Right atrium auricular region (tissue), 2 donors: Measurements from ENCODE around the gene AJM1. TPM values are rescaled to one million over a fixed set of nuclear protein-coding genes. Genes with fewer than 3 reads are reported as not detected.
"Not testable (repeated sequence)": the region's sequence is repeated elsewhere in the genome, so short reads cannot be mapped to it uniquely, and the experiment has no call there.

Experiments used
- DNase-seq: peaks from one replicate; pipeline ENCODE4 v3.0.0-alpha.2; 2019; ENCODE audit warnings: low spot score
- H3K27ac ChIP-seq, 2 donors: fragments of 200-600 bp; sonication (generic); 1 replicate in 1 of 2; 2 replicates in 1 of 2; pipeline ENCODE4 v1.5.1; 2016 to 2019
- H3K27me3 ChIP-seq, 2 donors: fragments of 200-600 bp; sonication (generic); one replicate each; pipeline versions ENCODE4 v1.5.1 to v1.6.0; 2017 to 2019
- H3K36me3 ChIP-seq: fragments of 200-600 bp; sonication (generic); one replicate; pipeline ENCODE4 v1.5.1; 2016
- H3K4me1 ChIP-seq, 2 donors: fragments of 200-600 bp; sonication (generic); one replicate each; pipeline versions ENCODE4 v1.5.1 to v1.6.0; 2017 to 2019
- H3K4me3 ChIP-seq, 2 donors: fragments of 200-600 bp; sonication (generic); 1 replicate in 1 of 2; 2 replicates in 1 of 2; pipeline ENCODE4 v1.5.1; 2017 to 2019; ENCODE audit warnings: mild to moderate bottlenecking in 1 of 2, moderate library complexity in 1 of 2
- H3K9me3 ChIP-seq, 2 donors: fragments of 200-600 bp; sonication (generic); one replicate each; pipeline ENCODE4 v1.5.1; 2019
- total RNA-seq, 2 donors: library from RNA; depleted of rRNA; stranded (reverse); fragments of >200 nt; gene quantifications; one replicate each; pipeline ENCODE4 v1.1.0, GENCODE V29; 2016
- TF ChIP-seq, protein P1 (sequence below), 2 donors: fragments of 200-600 bp; sonication (generic); IDR thresholded peaks; one replicate each; pipeline ENCODE4 v1.5.1; 2019; ENCODE audit warnings: antibody characterized with exemption in 2 of 2

AJM1 gene
- total RNA-seq, 2 donors from 2014 or later: 2.7 to 3.0 TPM

DNA sequence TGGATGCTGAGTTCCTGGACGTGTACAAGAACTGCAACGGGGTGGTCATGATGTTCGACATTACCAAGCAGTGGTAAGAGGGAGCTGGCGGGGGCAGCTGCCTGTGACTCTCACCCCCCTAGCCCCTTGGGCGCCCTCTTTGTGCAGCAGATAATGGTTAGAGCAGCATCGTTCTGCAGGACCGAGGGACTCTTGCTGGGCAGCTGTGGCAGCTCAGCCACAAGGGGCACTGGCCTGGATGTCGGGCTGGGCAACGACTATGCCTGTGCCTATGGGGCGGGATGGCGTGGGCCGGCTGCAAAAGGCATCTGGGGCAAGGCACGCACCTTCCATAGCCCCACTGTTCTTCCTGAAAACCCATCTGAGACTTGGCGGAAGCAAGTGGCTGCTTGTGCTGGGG is 12.9 kb upstream of the AJM1 start:
- no peaks in the 10 kb centered on the region for H3K9me3 ChIP-seq
- no peak overlapping the region for H3K4me3 ChIP-seq
- no peaks in the 10 kb centered on the region for H3K4me1 ChIP-seq
- no peak for DNase-seq
- TF ChIP-seq, protein P1, sequence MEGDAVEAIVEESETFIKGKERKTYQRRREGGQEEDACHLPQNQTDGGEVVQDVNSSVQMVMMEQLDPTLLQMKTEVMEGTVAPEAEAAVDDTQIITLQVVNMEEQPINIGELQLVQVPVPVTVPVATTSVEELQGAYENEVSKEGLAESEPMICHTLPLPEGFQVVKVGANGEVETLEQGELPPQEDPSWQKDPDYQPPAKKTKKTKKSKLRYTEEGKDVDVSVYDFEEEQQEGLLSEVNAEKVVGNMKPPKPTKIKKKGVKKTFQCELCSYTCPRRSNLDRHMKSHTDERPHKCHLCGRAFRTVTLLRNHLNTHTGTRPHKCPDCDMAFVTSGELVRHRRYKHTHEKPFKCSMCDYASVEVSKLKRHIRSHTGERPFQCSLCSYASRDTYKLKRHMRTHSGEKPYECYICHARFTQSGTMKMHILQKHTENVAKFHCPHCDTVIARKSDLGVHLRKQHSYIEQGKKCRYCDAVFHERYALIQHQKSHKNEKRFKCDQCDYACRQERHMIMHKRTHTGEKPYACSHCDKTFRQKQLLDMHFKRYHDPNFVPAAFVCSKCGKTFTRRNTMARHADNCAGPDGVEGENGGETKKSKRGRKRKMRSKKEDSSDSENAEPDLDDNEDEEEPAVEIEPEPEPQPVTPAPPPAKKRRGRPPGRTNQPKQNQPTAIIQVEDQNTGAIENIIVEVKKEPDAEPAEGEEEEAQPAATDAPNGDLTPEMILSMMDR (IDR thresholded peaks at IDR 0.05): no peak
- H3K27ac ChIP-seq: no peak overlapping the region
- peaks cover 65% of the 10 kb centered on the region for H3K36me3 ChIP-seq
- H3K27me3 ChIP-seq: no peaks in the 10 kb centered on the region

GRCh38 chr9:136829981-136830885 is 12.0 kb upstream of the AJM1 start:
- Histone ChIP-seq H3K27me3 (no peaks in the 10 kb centered on the region), H3K36me3 (peaks cover 57% of the 10 kb centered on the region), H3K27ac (no peak overlapping the region), H3K9me3 (no peaks in the 10 kb centered on the region), H3K4me3 (no peak overlapping the region), H3K4me1 (no peaks in the 10 kb centered on the region)
- DNase-seq: no peak
- TF ChIP-seq, protein P1 (IDR thresholded peaks at IDR 0.05): no peak

DNA sequence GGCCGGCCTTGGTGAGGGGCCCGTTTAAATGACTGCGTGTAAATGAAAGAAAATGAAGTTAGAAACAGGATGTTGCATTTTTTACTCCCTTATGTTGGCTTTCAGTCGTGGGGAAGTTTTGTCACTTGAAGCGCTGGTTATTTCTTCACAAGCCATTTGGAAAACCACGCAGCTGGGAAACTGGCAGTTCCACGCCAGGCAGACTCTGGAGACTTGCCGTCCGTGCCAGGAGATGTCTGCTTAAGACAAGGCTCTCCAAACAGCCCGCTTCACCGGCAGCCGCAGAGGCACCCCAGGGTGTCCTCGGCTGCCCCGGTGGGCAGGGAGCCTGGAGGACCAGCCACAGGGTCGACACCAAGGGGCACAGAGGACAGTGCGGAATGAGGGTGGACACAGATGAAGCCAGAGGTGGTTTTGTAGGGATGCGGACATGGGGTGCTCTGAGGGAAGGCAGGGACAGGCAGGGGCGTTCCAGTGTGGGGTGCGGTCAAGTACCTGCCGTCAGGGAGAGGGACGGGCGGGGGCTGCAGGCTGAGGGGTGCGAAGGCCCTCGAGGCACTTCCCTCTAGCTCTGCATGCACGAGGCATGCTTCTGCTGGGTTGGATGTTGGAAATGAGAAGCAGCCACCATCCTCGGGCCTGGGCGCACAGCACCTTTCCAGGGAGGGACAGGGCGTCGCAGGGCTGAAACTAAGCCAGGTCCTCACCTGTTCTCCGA is 11.1 kb upstream of the AJM1 start:
- Histone ChIP-seq H3K36me3 (peaks cover 56% of the 10 kb centered on the region), H3K4me3 (no peak overlapping the region), H3K4me1 (no peaks in the 10 kb centered on the region), H3K27ac (no peak overlapping the region), H3K9me3 (no peaks in the 10 kb centered on the region), H3K27me3 (no peaks in the 10 kb centered on the region)
- no peak for DNase-seq
- TF ChIP-seq, protein P1 (IDR thresholded peaks at IDR 0.05): no peak

GRCh38 chr9:136831720-136832104 is 10.6 kb upstream of the AJM1 start:
- H3K27me3 ChIP-seq: no peaks in the 10 kb centered on the region
- DNase-seq: no peak
- H3K4me3 ChIP-seq: no peak overlapping the region
- TF ChIP-seq, protein P1 (IDR thresholded peaks at IDR 0.05): no peak
- no peaks in the 10 kb centered on the region for H3K9me3 ChIP-seq
- peaks cover 54% of the 10 kb centered on the region for H3K36me3 ChIP-seq
- no peak overlapping the region for H3K27ac ChIP-seq
- no peaks in the 10 kb centered on the region for H3K4me1 ChIP-seq

- TF ChIP-seq, protein P1 (IDR thresholded peaks at IDR 0.05): no peak
- Histone ChIP-seq H3K4me3 (no peak overlapping the region), H3K36me3 (peaks cover 54% of the 10 kb centered on the region), H3K4me1 (no peaks in the 10 kb centered on the region), H3K9me3 (no peaks in the 10 kb centered on the region), H3K27ac (no peak overlapping the region), H3K27me3 (no peaks in the 10 kb centered on the region)
- DNase-seq: no peak
Observed at GRCh38 chr9:136832581-136832980, 9.7 kb upstream of the AJM1 start.

DNA sequence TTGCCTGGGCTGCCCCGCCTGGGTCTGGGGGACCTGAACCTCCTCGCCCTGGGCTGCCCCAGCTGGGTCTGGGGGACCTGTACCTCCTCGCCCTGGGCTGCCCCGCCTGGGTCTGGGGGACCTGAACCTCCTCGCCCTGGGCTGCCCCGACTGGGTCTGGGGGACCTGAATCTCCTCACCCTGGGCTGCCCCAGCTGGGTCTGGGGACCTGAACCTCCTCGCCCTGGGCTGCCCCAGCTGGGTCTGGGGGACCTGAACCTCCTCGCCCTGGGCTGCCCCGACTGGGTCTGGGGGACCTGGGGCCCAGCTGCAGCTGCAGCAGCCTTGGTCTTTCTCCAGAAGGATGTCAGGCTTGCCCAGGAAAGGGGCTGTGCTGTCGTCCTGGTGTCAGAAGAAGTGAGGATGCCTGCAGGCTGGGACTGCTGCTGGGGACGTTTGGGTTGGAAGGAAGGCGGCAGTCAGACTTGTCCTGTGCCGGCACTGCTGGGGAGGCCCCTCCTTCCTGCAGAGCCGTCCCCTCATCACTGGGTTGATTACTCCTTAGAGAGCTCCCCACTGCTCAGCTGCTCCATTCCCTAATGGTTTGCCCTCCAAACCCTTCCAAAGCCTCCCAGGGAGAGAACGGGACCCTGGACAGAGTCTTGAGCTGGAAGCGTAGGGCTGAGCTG is 8.8 kb upstream of the AJM1 start:
- H3K4me1 ChIP-seq, H3K27ac ChIP-seq, H3K4me3 ChIP-seq, H3K27me3 ChIP-seq, H3K9me3 ChIP-seq, DNase-seq: not testable (repeated sequence)
- H3K36me3 ChIP-seq: peaks cover 55% of the 10 kb centered on the region
